GM12872 (cell line): ENCODE measurements around the gene KLRF1.

Source experiments
- CTCF ChIP-seq: IDR thresholded peaks from 3 replicates; pipeline ENCODE4 v1.5.1; 2011; ENCODE audit warnings: low read depth, mild to moderate bottlenecking, low read length, moderate library complexity; ENCODE audit not compliant: insufficient read depth

Gene KLRF1

GRCh38 chr12:9809338-9809737, 17.9 kb upstream of the KLRF1 start:
- TF ChIP-seq CTCF, result no peak

GRCh38 chr12:9809866-9810265, 17.4 kb upstream of the KLRF1 start:
- TF ChIP-seq CTCF, result no peak

- no peak for TF ChIP-seq CTCF
Measured at GRCh38 chr12:9810671-9811070, 16.6 kb upstream of the KLRF1 start.

GRCh38 chr12:9811621-9812020, 15.7 kb upstream of the KLRF1 start:
- TF ChIP-seq CTCF, result no peak

- TF ChIP-seq CTCF, result peak; percentile 97
Measured at GRCh38 chr12:9813821-9814798, 13.2 kb upstream of the KLRF1 start.

GRCh38 chr12:9820281-9820930, 6.9 kb upstream of the KLRF1 start:
- no peak for TF ChIP-seq CTCF

GRCh38 chr12:9829483-9829882, 2.2 kb downstream of the KLRF1 start:
- no peak for TF ChIP-seq CTCF
